ENCODE data around the gene SIK2.
A peak's percentile ranks its signal among the peaks of the same experiment; 100 is the strongest.

The SIK2 gene

GRCh38 chr11:111729831-111730311 lies 127.6 kb downstream of the SIK2 start:
- DNase-seq (ENCODE audit: low read depth, low spot score), result peak; percentile 20

GRCh38 chr11:111730871-111731591 lies 128.8 kb downstream of the SIK2 start:
- DNase-seq (ENCODE audit: low read depth, low spot score), result peak; percentile 74

GRCh38 chr11:111731821-111732220 lies 129.6 kb downstream of the SIK2 start:
- peak; percentile 24 for DNase-seq (ENCODE audit: low read depth, low spot score)

- DNase-seq (ENCODE audit: low read depth, low spot score), result peak; percentile 93
Measured at GRCh38 chr11:111733016-111733415, 130.8 kb downstream of the SIK2 start.

- DNase-seq (ENCODE audit: low read depth, low spot score), result peak; percentile 48
Measured at GRCh38 chr11:111733611-111734088, 131.4 kb downstream of the SIK2 start.

- no peak for DNase-seq (ENCODE audit: low read depth, low spot score)
Measured at GRCh38 chr11:111734101-111734953, 132.1 kb downstream of the SIK2 start.

- DNase-seq (ENCODE audit: low read depth, low spot score), result no peak
Measured at GRCh38 chr11:111734954-111735261, 132.7 kb downstream of the SIK2 start.

- DNase-seq (ENCODE audit: low read depth, low spot score), result peak; percentile 96
Measured at GRCh38 chr11:111735262-111736116, 133.2 kb downstream of the SIK2 start.

- DNase-seq (ENCODE audit: low read depth, low spot score), result peak; percentile 69
Measured at GRCh38 chr11:111736181-111736590, 133.9 kb downstream of the SIK2 start.

GRCh38 chr11:111736621-111737443 lies 134.6 kb downstream of the SIK2 start:
- peak; percentile 50 for DNase-seq (ENCODE audit: low read depth, low spot score)

- DNase-seq (ENCODE audit: low read depth, low spot score), result no peak
Measured at GRCh38 chr11:111737444-111738210, 135.4 kb downstream of the SIK2 start.

GRCh38 chr11:111739299-111739698 lies 137.1 kb downstream of the SIK2 start:
- DNase-seq (ENCODE audit: low read depth, low spot score), result no peak

GRCh38 chr11:111741751-111742150 lies 139.5 kb downstream of the SIK2 start:
- no peak for DNase-seq (ENCODE audit: low read depth, low spot score)

GRCh38 chr11:111743700-111744099 lies 141.5 kb downstream of the SIK2 start:
- DNase-seq (ENCODE audit: low read depth, low spot score), result no peak

GRCh38 chr11:111745719-111746504 lies 143.7 kb downstream of the SIK2 start:
- peak; percentile 60 for DNase-seq (ENCODE audit: low read depth, low spot score)

GRCh38 chr11:111748035-111748804 lies 146.0 kb downstream of the SIK2 start:
- no peak for DNase-seq (ENCODE audit: low read depth, low spot score)

GRCh38 chr11:111749646-111750045 lies 147.4 kb downstream of the SIK2 start:
- no peak for DNase-seq (ENCODE audit: low read depth, low spot score)

GRCh38 chr11:111756097-111756496 lies 153.8 kb downstream of the SIK2 start:
- DNase-seq (ENCODE audit: low read depth, low spot score), result no peak

- DNase-seq (ENCODE audit: low read depth, low spot score), result no peak
Measured at GRCh38 chr11:111759376-111759775, 157.1 kb downstream of the SIK2 start.

Data from astrocyte of the hippocampus (primary cell).